Liver (tissue), 9 donors: ENCODE data around the gene IGFL3. TPM values are rescaled to one million over a fixed set of nuclear protein-coding genes. Genes with fewer than 3 reads are reported as not detected.

Experiments
- DNase-seq: peaks from one replicate; pipeline ENCODE4 v3.0.0-alpha.2; 2017; ENCODE audit warnings: low spot score
- H3K27ac ChIP-seq, 2 donors: one replicate each; pipeline ENCODE4 v1.7.0; 2013; ENCODE audit warnings: inconsistent platforms in 2 of 2, low read length in 2 of 2, control low read depth in 1 of 2, low read depth in 1 of 2, mild to moderate bottlenecking in 1 of 2
- H3K27me3 ChIP-seq, 4 donors: one replicate each; pipeline versions ENCODE4 v1.6.1 to v1.7.0; 2013; ENCODE audit warnings: low read length in 3 of 4, inconsistent platforms in 1 of 4, mild to moderate bottlenecking in 1 of 4, moderate library complexity in 1 of 4; ENCODE audit not compliant: control insufficient read depth in 4 of 4, insufficient read depth in 4 of 4
- H3K36me3 ChIP-seq, 4 donors: one replicate each; pipeline versions ENCODE4 v1.6.1 to v1.7.0; 2013; ENCODE audit warnings: low read length in 3 of 4, mild to moderate bottlenecking in 3 of 4, low read depth in 1 of 4, moderate library complexity in 1 of 4; ENCODE audit not compliant: control insufficient read depth in 4 of 4, insufficient read depth in 3 of 4
- H3K4me1 ChIP-seq, 4 donors: one replicate each; pipeline versions ENCODE4 v1.6.1 to v1.7.0; 2013; ENCODE audit warnings: low read length in 3 of 4, mild to moderate bottlenecking in 3 of 4, moderate library complexity in 1 of 4; ENCODE audit not compliant: control insufficient read depth in 4 of 4, insufficient read depth in 4 of 4
- H3K4me3 ChIP-seq, 3 donors: one replicate each; pipeline versions ENCODE4 v1.6.1 to v1.7.0; 2013; ENCODE audit warnings: low read length in 3 of 3, control low read depth in 1 of 3, low read depth in 1 of 3, mild to moderate bottlenecking in 1 of 3
- H3K9ac ChIP-seq, 2 donors: one replicate each; pipeline ENCODE4 v1.7.0; 2013; ENCODE audit warnings: low read length in 2 of 2, mild to moderate bottlenecking in 2 of 2, moderate library complexity in 2 of 2, control low read depth in 1 of 2, low read depth in 1 of 2
- H3K9me3 ChIP-seq, 4 donors: one replicate each; pipeline versions ENCODE4 v1.6.1 to v1.7.0; 2013; ENCODE audit warnings: low read length in 3 of 4; ENCODE audit not compliant: control insufficient read depth in 4 of 4
- FOXA2 ChIP-seq: IDR thresholded peaks from 2 replicates; pipeline ENCODE4 v1.6.1; 2016; ENCODE audit warnings: antibody characterized with exemption
- HNF4A ChIP-seq, 2 donors: conservative IDR thresholded peaks; 2 replicates each; pipeline ENCODE4 v1.6.1; 2016; ENCODE audit warnings: antibody characterized with exemption in 2 of 2, mild to moderate bottlenecking in 2 of 2
- HNF4G ChIP-seq: IDR thresholded peaks from 2 replicates; pipeline ENCODE4 v1.6.1; 2016; ENCODE audit warnings: antibody characterized with exemption
- JUND ChIP-seq, 2 donors: IDR thresholded peaks; 2 replicates each; pipeline ENCODE4 v1.6.1; 2016; ENCODE audit warnings: antibody characterized with exemption in 2 of 2
- NR2F2 ChIP-seq: IDR thresholded peaks from 2 replicates; pipeline ENCODE4 v1.6.1; 2016; ENCODE audit warnings: antibody characterized with exemption
- RXRA ChIP-seq, 2 donors: IDR thresholded peaks; 2 replicates each; pipeline ENCODE4 v1.6.1; 2017 to 2018; ENCODE audit warnings: antibody characterized with exemption in 2 of 2, mild to moderate bottlenecking in 1 of 2
- TAF1 ChIP-seq: conservative IDR thresholded peaks from 2 replicates; pipeline ENCODE4 v1.6.1; 2016; ENCODE audit warnings: antibody characterized with exemption, mild to moderate bottlenecking
- WGBS: extraction: QIAGEN DNeasy Blood & Tissue Kit; methylation state at CpG from one replicate; pipeline ENCODE4 v1.1.7; 2013; 5-methylcytosine and 5-hydroxymethylcytosine counted together
- polyA plus RNA-seq, 2 donors: library from polyadenylated mRNA; stranded (reverse) in 1 of 2; unstranded in 1 of 2; fragments of 200-250 nt in 1 of 2; fragments of >200 nt in 1 of 2; fragmentation: Nextera tagmentation in 1 of 2; extraction: Ambion mirVana in 1 of 2; gene quantifications; one replicate each; pipeline versions ENCODE4 v1.2.1 to v1.2.3, GENCODE V29; 2013 to 2015
- total RNA-seq, 2 donors: library from RNA; depleted of rRNA; stranded (reverse); fragments of >200 nt; gene quantifications; one replicate each; pipeline ENCODE4 v1.2.3, GENCODE V29; 2014
- TF ChIP-seq, protein P1 (sequence below): IDR thresholded peaks from 2 replicates; pipeline ENCODE4 v1.6.1; 2016; ENCODE audit warnings: antibody characterized with exemption
- TF ChIP-seq, protein P2 (sequence below): fragments of 150-350 bp; IDR thresholded peaks from 2 replicates; pipeline ENCODE4 v1.5.1; 2017; ENCODE audit warnings: improper control_type of control experiment, low read depth, low read length; ENCODE audit not compliant: missing input control
- TF ChIP-seq, protein P3 (sequence below): IDR thresholded peaks from 2 replicates; pipeline ENCODE4 v1.6.1; 2016; ENCODE audit warnings: antibody characterized with exemption, mild to moderate bottlenecking
- donor health status: healthy.
- donor health status: healthy.
- donor health status: healthy.
- donor health status: healthy.
- donor health status: healthy.

IGFL3 gene
- total and polyA plus RNA-seq, 4 donors = not detected

DNA sequence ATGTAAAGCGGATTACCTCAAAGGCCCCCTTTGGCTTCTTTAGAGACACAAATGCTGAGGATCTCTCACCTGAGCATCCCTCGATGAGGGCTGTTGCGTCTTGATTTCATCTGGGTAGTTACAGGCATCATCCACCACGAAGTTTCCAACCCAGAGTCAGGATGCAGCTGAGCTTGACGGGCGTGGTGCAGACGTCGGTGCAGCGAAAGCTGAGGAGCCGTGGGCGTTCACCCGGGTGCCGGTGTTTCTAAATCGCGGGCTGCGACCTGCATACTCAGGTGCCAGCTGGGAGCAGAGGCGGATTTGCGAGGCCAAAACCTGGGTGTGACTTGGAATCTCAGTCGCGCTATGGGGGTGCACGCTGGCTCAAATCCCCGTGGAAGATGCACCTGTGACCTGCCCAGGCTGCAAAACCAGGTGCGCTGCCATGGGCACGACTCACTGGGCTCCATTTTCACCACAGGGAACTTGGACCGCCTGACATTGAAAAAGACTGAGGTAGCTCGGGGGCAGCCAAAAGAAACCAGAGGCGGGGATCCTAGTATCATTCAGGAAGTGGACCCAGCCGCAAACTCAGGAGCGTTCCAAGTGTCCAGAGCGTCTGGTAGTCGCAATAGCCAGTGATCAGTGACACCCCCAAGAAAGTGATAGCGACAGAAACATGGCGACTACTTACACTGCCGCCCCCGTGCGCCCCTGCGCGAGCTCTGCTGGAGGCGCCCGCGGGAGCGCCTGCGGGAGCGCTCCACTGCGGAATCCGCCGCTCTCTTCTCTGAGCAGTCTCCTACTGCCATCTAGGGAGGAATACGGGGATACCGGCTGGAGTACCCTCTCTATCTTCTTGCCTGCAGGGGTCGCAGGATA, 47.3 kb downstream of the IGFL3 start (continued):
- TF ChIP-seq HNF4A (conservative IDR thresholded peaks at IDR 0.05) = no peak
- TF ChIP-seq NR2F2 = no peak
- TF ChIP-seq, protein P1, sequence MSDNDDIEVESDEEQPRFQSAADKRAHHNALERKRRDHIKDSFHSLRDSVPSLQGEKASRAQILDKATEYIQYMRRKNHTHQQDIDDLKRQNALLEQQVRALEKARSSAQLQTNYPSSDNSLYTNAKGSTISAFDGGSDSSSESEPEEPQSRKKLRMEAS = no peak
- TF ChIP-seq, protein P2, sequence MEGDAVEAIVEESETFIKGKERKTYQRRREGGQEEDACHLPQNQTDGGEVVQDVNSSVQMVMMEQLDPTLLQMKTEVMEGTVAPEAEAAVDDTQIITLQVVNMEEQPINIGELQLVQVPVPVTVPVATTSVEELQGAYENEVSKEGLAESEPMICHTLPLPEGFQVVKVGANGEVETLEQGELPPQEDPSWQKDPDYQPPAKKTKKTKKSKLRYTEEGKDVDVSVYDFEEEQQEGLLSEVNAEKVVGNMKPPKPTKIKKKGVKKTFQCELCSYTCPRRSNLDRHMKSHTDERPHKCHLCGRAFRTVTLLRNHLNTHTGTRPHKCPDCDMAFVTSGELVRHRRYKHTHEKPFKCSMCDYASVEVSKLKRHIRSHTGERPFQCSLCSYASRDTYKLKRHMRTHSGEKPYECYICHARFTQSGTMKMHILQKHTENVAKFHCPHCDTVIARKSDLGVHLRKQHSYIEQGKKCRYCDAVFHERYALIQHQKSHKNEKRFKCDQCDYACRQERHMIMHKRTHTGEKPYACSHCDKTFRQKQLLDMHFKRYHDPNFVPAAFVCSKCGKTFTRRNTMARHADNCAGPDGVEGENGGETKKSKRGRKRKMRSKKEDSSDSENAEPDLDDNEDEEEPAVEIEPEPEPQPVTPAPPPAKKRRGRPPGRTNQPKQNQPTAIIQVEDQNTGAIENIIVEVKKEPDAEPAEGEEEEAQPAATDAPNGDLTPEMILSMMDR = peak; percentile 81
- no peak for TF ChIP-seq FOXA2
- no peak for TF ChIP-seq JUND (IDR thresholded peaks at IDR 0.05)

DNA sequence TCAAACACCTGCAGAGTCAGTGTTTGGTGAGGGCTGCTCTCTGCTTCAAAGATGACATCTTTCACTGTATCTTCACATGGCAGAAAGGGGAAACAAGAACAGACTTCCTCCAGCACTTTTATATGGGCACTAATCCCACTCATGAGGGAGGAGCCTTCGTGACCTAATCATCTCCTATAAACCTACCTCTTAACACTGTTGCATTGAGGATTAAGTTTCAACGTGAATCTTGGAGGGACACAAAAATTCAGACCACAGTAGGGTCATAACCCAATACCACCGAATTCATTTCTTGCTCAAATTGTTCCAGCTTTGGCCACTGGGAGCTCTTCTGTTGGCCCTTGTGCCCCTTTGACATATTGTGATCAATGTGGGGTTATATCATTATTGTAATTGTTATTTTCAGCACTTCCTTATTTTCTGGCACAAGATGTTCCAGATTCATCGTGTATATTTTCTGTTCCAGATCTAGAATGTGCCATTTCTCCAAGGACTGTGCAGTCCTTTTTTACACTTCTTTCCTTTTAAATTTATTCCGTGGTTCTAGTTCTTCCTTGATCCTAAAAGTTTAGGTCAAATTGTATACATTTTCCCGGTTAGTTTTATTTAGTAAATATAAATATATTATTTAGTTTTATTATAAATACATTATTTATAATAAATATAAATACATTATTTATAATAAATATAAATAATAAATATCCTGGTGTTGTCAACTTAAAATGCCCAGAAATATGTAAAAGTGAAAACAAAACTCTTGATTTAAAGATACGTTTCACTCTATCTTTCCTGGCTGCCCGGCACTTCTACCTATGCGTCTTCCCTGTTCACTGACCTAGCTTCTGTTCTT, 48.2 kb downstream of the IGFL3 start:
- Histone ChIP-seq H3K4me3 (no peak overlapping the region), H3K27me3 (peaks cover 0 to 13% (median 8%) of the 10 kb centered on the region in 4 donors), H3K27ac (no peak overlapping the region), H3K36me3 (no peaks in the 10 kb centered on the region), H3K4me1 (peaks cover 0 to 8% (median 6%) of the 10 kb centered on the region in 4 donors), H3K9ac (no peak overlapping the region), H3K9me3 (no peaks in the 10 kb centered on the region)
- DNase-seq = no peak
- WGBS = 32% methylated on average over 9 of the region's 9 CpGs
- TF ChIP-seq, protein P3, sequence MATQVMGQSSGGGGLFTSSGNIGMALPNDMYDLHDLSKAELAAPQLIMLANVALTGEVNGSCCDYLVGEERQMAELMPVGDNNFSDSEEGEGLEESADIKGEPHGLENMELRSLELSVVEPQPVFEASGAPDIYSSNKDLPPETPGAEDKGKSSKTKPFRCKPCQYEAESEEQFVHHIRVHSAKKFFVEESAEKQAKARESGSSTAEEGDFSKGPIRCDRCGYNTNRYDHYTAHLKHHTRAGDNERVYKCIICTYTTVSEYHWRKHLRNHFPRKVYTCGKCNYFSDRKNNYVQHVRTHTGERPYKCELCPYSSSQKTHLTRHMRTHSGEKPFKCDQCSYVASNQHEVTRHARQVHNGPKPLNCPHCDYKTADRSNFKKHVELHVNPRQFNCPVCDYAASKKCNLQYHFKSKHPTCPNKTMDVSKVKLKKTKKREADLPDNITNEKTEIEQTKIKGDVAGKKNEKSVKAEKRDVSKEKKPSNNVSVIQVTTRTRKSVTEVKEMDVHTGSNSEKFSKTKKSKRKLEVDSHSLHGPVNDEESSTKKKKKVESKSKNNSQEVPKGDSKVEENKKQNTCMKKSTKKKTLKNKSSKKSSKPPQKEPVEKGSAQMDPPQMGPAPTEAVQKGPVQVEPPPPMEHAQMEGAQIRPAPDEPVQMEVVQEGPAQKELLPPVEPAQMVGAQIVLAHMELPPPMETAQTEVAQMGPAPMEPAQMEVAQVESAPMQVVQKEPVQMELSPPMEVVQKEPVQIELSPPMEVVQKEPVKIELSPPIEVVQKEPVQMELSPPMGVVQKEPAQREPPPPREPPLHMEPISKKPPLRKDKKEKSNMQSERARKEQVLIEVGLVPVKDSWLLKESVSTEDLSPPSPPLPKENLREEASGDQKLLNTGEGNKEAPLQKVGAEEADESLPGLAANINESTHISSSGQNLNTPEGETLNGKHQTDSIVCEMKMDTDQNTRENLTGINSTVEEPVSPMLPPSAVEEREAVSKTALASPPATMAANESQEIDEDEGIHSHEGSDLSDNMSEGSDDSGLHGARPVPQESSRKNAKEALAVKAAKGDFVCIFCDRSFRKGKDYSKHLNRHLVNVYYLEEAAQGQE = no peak
- TF ChIP-seq HNF4G = no peak
- TF ChIP-seq, protein P2 = no peak
- no peak for TF ChIP-seq RXRA (IDR thresholded peaks at IDR 0.05)
- TF ChIP-seq JUND (IDR thresholded peaks at IDR 0.05) = no peak
- TF ChIP-seq FOXA2 = no peak
- TF ChIP-seq TAF1 = no peak
- TF ChIP-seq, protein P1 = no peak
